ENCODE measurements around the gene RCAN2.

Gene RCAN2

DNA sequence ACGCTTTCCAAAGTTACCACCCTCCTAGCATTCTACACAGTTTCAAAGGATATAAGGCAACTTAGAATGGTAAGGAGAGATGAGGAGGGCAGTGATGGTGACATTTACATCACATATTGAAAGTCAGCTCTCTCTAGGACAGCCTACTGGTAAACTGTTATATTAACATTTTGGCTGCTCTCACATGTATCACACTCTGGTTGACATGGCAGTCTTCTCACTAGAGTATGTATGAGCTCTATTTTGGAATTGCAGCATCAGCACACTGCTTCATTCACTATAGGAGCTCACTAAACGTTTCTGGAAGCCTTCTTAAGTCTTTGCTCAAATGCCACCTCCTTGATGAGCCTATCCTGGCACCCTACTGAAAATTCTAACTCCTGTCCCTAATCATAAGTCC lies 184.8 kb downstream of the RCAN2 start:
- peaks cover 2% of the 10 kb centered on the region for H3K36me3 Mint-ChIP-seq
- no peaks in the 10 kb centered on the region for H3K4me1 Mint-ChIP-seq
- DNase-seq (ENCODE audit: low spot score in 2 of 2) (no peak), ATAC-seq (ENCODE audit: low read depth) (no peak)
- no peak overlapping the region for H3K4me3 Mint-ChIP-seq
- H3K9me3 Mint-ChIP-seq, result peaks cover 7% of the 10 kb centered on the region
- no peak overlapping the region for H3K27ac Mint-ChIP-seq
- no peaks in the 10 kb centered on the region for H3K27me3 Mint-ChIP-seq

- H3K27ac Mint-ChIP-seq, result no peak overlapping the region
- DNase-seq (ENCODE audit: low spot score in 2 of 2) (no peak), ATAC-seq (ENCODE audit: low read depth) (no peak)
- H3K4me1 Mint-ChIP-seq, result no peaks in the 10 kb centered on the region
- H3K9me3 Mint-ChIP-seq, result peaks cover 7% of the 10 kb centered on the region
- peaks cover 2% of the 10 kb centered on the region for H3K36me3 Mint-ChIP-seq
- H3K27me3 Mint-ChIP-seq, result no peaks in the 10 kb centered on the region
- H3K4me3 Mint-ChIP-seq, result no peak overlapping the region
Measured at GRCh38 chr6:46305833-46306232, 185.4 kb downstream of the RCAN2 start.

- Mint-ChIP-seq H3K36me3 (peaks cover 2% of the 10 kb centered on the region), H3K4me1 (no peaks in the 10 kb centered on the region), H3K4me3 (no peak overlapping the region), H3K9me3 (peaks cover 7% of the 10 kb centered on the region), H3K27me3 (no peaks in the 10 kb centered on the region), H3K27ac (no peak overlapping the region)
- ATAC-seq (ENCODE audit: low read depth) (no peak), DNase-seq (ENCODE audit: low spot score in 2 of 2) (no peak)
Measured at GRCh38 chr6:46305236-46305635, 186.0 kb downstream of the RCAN2 start.

GRCh38 chr6:46302816-46303215 lies 188.4 kb downstream of the RCAN2 start:
- no peak for ATAC-seq (ENCODE audit: low read depth)
- H3K36me3 Mint-ChIP-seq, result peaks cover 2% of the 10 kb centered on the region
- H3K27me3 Mint-ChIP-seq, result no peaks in the 10 kb centered on the region
- H3K4me1 Mint-ChIP-seq, result no peaks in the 10 kb centered on the region
- no peak overlapping the region for H3K27ac Mint-ChIP-seq
- no peak for DNase-seq (ENCODE audit: low spot score in 2 of 2)
- no peak overlapping the region for H3K4me3 Mint-ChIP-seq
- H3K9me3 Mint-ChIP-seq, result peaks cover 7% of the 10 kb centered on the region

GRCh38 chr6:46302176-46302575 lies 189.1 kb downstream of the RCAN2 start:
- peaks cover 2% of the 10 kb centered on the region for H3K36me3 Mint-ChIP-seq
- H3K27ac Mint-ChIP-seq, result no peak overlapping the region
- ATAC-seq (ENCODE audit: low read depth), result no peak
- H3K27me3 Mint-ChIP-seq, result no peaks in the 10 kb centered on the region
- H3K4me1 Mint-ChIP-seq, result no peaks in the 10 kb centered on the region
- H3K4me3 Mint-ChIP-seq, result no peak overlapping the region
- no peak for DNase-seq (ENCODE audit: low spot score in 2 of 2)
- H3K9me3 Mint-ChIP-seq, result peaks cover 7% of the 10 kb centered on the region

GRCh38 chr6:46299253-46299652 lies 192.0 kb downstream of the RCAN2 start:
- peaks cover 2% of the 10 kb centered on the region for H3K27me3 Mint-ChIP-seq
- no peak for DNase-seq (ENCODE audit: low spot score in 2 of 2)
- H3K36me3 Mint-ChIP-seq, result no peaks in the 10 kb centered on the region
- H3K4me1 Mint-ChIP-seq, result no peaks in the 10 kb centered on the region
- no peak overlapping the region for H3K4me3 Mint-ChIP-seq
- peaks cover 5% of the 10 kb centered on the region for H3K9me3 Mint-ChIP-seq
- no peak for ATAC-seq (ENCODE audit: low read depth)
- H3K27ac Mint-ChIP-seq, result no peak overlapping the region

- Mint-ChIP-seq H3K9me3 (no peaks in the 10 kb centered on the region), H3K4me3 (no peak overlapping the region), H3K4me1 (peaks cover 5% of the 10 kb centered on the region), H3K27me3 (peaks cover 2% of the 10 kb centered on the region), H3K27ac (no peak overlapping the region), H3K36me3 (no peaks in the 10 kb centered on the region)
- DNase-seq (ENCODE audit: low spot score in 2 of 2) (no peak), ATAC-seq (ENCODE audit: low read depth) (no peak)
Measured at GRCh38 chr6:46296586-46296985, 194.7 kb downstream of the RCAN2 start.

DNA sequence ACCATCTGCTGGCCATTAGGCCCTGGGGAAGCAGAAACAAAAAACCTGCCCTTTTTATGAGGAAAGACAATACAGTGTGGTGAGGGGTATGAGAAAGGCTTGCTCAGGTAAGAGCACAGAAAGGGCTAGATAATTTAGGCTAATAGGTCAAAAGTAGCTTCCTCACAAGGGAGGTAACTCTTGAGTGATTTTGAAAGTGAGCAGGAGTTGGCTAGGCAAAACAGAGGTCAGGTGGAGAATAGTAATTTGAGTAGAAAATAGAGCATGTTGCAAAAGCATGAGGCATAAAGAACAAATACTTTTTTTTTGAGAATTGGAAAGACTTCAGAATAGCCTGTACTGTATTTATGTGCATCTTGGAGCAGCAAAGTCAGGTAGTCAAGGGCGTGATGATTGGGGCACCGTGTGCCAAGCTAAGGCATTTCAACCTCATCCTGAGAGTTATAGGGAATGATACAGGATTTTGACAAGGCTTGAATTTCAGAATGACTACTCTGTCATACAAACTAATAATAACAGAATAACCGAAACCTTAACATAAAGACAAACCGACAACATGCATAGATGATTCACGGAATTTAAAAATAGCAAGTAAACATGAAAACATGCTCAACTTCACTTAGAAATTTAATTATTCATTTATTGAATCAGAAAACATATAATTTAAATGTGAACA lies 197.5 kb downstream of the RCAN2 start:
- Mint-ChIP-seq H3K27ac (no peak overlapping the region), H3K4me3 (no peak overlapping the region), H3K4me1 (peaks cover 7% of the 10 kb centered on the region), H3K27me3 (peaks cover 3% of the 10 kb centered on the region), H3K36me3 (no peaks in the 10 kb centered on the region), H3K9me3 (no peaks in the 10 kb centered on the region)
- no peak for ATAC-seq (ENCODE audit: low read depth)
- DNase-seq (ENCODE audit: low spot score in 2 of 2), result no peak

- DNase-seq (ENCODE audit: low spot score in 2 of 2) (no peak), ATAC-seq (ENCODE audit: low read depth) (no peak)
- H3K4me3 Mint-ChIP-seq, result no peak overlapping the region
- H3K27me3 Mint-ChIP-seq, result peaks cover 5% of the 10 kb centered on the region
- H3K9me3 Mint-ChIP-seq, result no peaks in the 10 kb centered on the region
- H3K36me3 Mint-ChIP-seq, result no peaks in the 10 kb centered on the region
- no peak overlapping the region for H3K27ac Mint-ChIP-seq
- H3K4me1 Mint-ChIP-seq, result peaks cover 7% of the 10 kb centered on the region
Measured at GRCh38 chr6:46291880-46292279, 199.4 kb downstream of the RCAN2 start.

GRCh38 chr6:46291275-46291633 lies 200.0 kb downstream of the RCAN2 start:
- DNase-seq (ENCODE audit: low spot score in 2 of 2), result no peak
- no peak overlapping the region for H3K4me3 Mint-ChIP-seq
- peak; percentile 26 for ATAC-seq (ENCODE audit: low read depth)
- H3K27me3 Mint-ChIP-seq, result peaks cover 7% of the 10 kb centered on the region
- peaks cover 7% of the 10 kb centered on the region for H3K4me1 Mint-ChIP-seq
- peak overlapping the region; percentile 40 for H3K27ac Mint-ChIP-seq
- H3K36me3 Mint-ChIP-seq, result no peaks in the 10 kb centered on the region
- no peaks in the 10 kb centered on the region for H3K9me3 Mint-ChIP-seq

GRCh38 chr6:46290421-46291274 lies 200.6 kb downstream of the RCAN2 start:
- H3K4me3 Mint-ChIP-seq, result no peak overlapping the region
- ATAC-seq (ENCODE audit: low read depth) (no peak), DNase-seq (ENCODE audit: low spot score in 2 of 2) (no peak)
- peaks cover 7% of the 10 kb centered on the region for H3K4me1 Mint-ChIP-seq
- H3K9me3 Mint-ChIP-seq, result no peaks in the 10 kb centered on the region
- no peaks in the 10 kb centered on the region for H3K36me3 Mint-ChIP-seq
- H3K27me3 Mint-ChIP-seq, result peaks cover 7% of the 10 kb centered on the region
- H3K27ac Mint-ChIP-seq, result peak overlapping the region; percentile 40

DNA sequence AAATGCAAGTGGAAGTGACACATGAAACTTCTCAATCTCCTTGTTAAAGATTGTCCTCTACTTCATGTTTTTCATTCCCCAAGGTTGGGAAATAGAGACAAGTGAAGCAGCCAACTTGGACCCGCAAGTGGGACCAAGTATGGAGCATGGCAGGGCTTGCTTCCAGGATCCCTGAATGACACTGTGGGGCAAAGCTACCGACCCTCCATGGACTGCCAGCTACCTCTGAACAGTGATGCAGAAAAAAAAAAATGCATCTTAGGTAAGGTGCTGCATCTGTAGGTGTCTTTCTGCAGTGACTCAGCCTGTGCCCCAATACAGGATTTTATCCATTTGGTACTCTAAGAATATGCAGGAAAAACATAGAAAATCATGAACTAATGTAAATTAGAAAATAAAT lies 201.4 kb downstream of the RCAN2 start:
- ATAC-seq (ENCODE audit: low read depth), result no peak
- H3K4me3 Mint-ChIP-seq, result no peak overlapping the region

DNA sequence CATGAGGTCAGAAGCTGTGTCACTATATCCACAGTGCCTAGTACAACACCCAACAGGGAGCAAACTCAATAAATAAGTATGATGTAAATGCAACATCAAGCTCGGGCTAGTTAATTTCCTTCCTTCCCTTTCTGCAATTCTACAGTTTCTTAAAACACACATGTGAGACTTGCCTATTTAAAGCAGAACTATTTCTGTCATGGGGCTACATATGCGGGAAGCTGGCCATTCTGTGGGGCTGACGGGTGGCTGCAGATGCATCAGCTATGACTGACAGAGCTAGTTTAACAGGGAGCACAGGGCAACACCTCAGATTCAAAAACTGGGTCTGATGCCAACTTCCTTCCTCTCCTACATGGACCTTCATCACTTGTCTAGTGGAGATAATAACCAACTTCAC lies 202.4 kb downstream of the RCAN2 start:
- no peak for DNase-seq (ENCODE audit: low spot score in 2 of 2)
- no peaks in the 10 kb centered on the region for H3K9me3 Mint-ChIP-seq
- no peak overlapping the region for H3K27ac Mint-ChIP-seq
- no peaks in the 10 kb centered on the region for H3K36me3 Mint-ChIP-seq
- no peak for ATAC-seq (ENCODE audit: low read depth)
- peaks cover 6% of the 10 kb centered on the region for H3K4me1 Mint-ChIP-seq
- H3K27me3 Mint-ChIP-seq, result peaks cover 5% of the 10 kb centered on the region
- no peak overlapping the region for H3K4me3 Mint-ChIP-seq

More for the DNA sequence above, 201.4 kb downstream of the RCAN2 start:
- H3K36me3 Mint-ChIP-seq, result no peaks in the 10 kb centered on the region
- no peak for DNase-seq (ENCODE audit: low spot score in 2 of 2)
- no peaks in the 10 kb centered on the region for H3K9me3 Mint-ChIP-seq
- peaks cover 5% of the 10 kb centered on the region for H3K27me3 Mint-ChIP-seq
- no peak overlapping the region for H3K27ac Mint-ChIP-seq
- H3K4me1 Mint-ChIP-seq, result peaks cover 7% of the 10 kb centered on the region

- Mint-ChIP-seq H3K27me3 (peaks cover 5% of the 10 kb centered on the region), H3K36me3 (no peaks in the 10 kb centered on the region), H3K4me1 (peaks cover 2% of the 10 kb centered on the region), H3K9me3 (no peaks in the 10 kb centered on the region), H3K4me3 (no peak overlapping the region), H3K27ac (no peak overlapping the region)
- ATAC-seq (ENCODE audit: low read depth) (no peak), DNase-seq (ENCODE audit: low spot score in 2 of 2) (no peak)
Measured at GRCh38 chr6:46287681-46288080, 203.6 kb downstream of the RCAN2 start.

- Mint-ChIP-seq H3K27ac (no peak overlapping the region), H3K4me3 (no peak overlapping the region), H3K36me3 (no peaks in the 10 kb centered on the region), H3K4me1 (peaks cover 2% of the 10 kb centered on the region), H3K9me3 (no peaks in the 10 kb centered on the region), H3K27me3 (peaks cover 5% of the 10 kb centered on the region)
- DNase-seq (ENCODE audit: low spot score in 2 of 2), result no peak
- no peak for ATAC-seq (ENCODE audit: low read depth)
Measured at GRCh38 chr6:46287043-46287442, 204.2 kb downstream of the RCAN2 start.

All from memory B cell (primary cell).